DMS53 (cell line): ENCODE data around the gene PLET1.

Experiments
- DNase-seq: peaks from one replicate; lab custom pipeline; 2025; lab: John Stamatoyannopoulos, UW

Gene PLET1

GRCh38 chr11:112260490-112260889, at the start of gene PLET1:
Gene PLET1 (minus strand): TSS chr11:112260860. CDS start chr11:112260589, 271 bp downstream.
- DNase-seq = no peak

DNA sequence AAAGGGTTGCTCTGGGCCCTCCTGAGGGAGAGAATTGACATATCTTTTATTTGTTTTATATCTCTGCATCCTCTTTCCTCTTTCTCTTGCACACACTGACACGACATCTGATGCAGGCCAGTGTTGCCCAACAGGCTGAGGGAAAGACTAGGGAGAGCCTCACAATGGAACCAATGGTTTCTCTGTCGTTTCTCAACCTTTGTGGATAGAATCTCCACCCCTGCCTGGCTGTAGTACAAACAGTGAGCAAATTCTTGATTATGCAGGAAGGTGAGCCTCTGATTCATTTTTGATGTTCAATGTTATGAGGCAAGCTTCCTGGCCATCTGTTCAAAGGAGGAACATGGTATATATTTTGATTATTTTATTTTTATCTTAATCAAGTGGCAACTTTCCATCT, 49.8 kb upstream of the PLET1 start:
- DNase-seq = no peak

GRCh38 chr11:112308651-112309050, 48.0 kb upstream of the PLET1 start:
- no peak for DNase-seq

DNA sequence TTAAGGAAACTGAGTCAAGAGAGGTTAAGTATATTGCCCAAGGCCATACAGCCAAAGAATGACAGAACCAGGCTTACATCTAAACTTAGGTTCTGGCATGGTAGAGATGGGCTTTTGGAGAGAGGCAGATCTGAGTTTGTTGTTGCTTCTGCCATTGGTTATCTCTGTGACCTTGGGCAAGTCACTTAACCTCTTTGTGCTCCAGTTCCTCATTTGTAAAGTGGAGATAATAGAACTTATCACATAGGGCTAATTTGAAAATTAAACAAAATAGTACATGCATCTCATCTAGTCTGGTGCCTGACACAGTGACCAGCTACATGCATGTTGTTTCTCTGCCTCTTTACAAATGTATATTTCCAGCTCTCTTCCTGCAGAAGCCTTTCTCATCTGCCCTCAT, 47.0 kb upstream of the PLET1 start:
- no peak for DNase-seq

DNA sequence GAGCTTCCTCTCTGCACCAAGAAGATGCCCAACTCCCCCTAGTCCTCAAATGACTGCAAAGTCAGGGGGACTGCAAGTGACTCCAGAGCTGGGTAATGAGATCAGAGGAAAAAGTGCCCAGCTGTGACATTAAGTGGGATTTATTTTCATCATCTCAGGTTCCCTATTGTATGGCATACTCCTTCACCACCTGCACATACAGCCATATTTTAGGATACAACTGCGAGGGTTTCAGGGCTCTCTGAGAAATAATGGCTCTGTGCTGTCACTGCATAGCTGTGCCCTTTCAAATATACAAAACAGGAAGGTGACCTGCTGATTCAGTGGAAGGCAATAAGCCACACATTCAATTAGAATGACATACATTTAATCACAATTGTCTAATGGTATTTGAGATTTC, 45.6 kb upstream of the PLET1 start:
- DNase-seq = no peak

- no peak for DNase-seq
Observed at GRCh38 chr11:112304914-112305313, 44.3 kb upstream of the PLET1 start.

- DNase-seq = no peak
Observed at GRCh38 chr11:112303616-112304015, 43.0 kb upstream of the PLET1 start.

DNA sequence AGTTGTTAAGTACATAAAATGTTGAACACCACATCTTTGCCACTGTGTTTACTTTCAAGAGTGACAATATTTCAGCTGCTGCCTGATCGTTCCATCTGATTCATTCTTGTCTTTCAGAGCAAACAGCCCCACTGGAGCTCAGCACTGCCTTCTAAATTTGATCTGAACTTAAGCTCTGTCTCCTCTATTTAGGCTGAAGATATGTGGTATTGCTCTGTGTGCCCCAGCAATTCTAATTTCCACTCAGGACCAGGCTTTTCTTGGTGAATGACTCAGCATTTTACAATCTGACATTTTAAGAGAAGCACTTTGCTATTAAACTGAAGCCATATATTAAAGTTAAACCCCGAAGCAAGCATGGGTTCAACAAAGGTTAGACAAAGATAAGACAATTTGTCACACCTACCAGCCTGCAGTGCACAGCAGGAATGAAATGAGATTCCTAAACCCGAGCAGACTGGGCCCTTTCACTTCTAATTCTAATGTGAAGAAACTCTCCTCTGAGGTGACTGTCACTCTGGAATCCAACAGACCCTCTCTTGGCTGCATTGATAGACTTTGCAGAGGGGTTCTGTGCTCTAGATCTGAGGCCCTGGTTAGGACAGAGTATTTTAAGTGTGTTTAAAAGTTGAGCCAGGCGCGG, 41.7 kb upstream of the PLET1 start:
- peak; percentile 57 for DNase-seq

DNA sequence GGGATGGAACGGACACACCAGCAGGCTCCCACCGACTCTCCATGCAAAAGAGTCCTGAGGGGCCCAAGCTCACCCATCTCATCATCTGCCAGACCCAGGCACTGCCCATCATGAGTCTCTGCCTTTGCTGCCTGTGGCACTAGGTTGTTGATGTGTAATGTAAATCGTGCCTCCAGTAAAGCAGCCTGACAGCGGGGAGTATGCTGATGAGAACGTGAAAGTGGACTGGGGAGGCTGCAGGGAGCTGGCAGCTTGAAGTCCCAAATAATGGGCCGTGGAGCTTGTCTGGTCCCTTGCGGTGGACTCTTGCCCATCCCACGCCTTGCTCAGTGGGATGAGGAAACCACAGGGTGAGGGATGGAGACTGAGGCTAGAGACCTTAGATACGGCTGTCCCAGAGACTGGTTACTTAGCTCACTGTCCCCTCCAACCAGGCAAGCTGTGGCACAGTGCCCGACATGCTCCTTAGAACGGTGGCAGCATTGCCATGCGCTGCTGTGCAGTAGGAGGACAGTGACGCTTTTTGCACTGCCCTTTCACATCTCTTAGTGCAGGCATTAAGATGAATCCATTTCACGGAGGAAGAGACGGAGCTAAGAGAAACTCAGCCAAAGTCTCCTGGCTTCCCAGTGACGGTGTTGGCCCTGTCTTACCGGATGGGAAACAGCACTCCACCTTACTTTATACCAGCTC, 39.6 kb upstream of the PLET1 start:
- DNase-seq = no peak

- no peak for DNase-seq
Observed at GRCh38 chr11:112298535-112298934, 37.9 kb upstream of the PLET1 start.

DNA sequence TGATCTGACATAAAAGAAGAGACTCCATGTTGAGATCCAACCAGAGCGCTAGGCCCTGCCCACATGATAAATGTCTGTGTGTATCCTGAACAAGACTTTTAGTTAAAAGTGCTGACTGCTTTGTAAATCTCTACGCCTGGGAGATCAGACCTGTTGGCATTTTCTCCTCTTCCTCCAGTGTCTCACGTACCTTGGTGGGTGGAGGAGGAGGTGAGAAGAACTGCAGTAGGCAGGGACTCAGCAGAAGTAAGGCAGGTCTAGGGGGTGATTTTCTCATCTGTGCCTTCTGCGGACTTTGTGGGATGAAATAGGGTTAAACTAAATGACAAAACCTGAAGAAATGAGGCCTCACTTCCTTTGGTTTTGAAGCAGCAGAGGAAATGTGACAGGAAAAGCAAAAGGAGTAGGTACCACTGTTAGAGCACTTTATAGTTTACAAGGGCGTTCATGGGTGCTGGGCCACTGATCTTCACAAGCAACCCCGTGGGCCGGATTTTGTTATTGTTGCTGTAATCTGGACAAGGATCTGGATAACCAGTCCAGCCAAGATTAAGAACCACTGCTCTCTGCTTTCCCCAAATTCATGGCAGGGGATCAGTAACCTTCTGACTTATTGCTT, 36.7 kb upstream of the PLET1 start:
- DNase-seq = no peak

DNA sequence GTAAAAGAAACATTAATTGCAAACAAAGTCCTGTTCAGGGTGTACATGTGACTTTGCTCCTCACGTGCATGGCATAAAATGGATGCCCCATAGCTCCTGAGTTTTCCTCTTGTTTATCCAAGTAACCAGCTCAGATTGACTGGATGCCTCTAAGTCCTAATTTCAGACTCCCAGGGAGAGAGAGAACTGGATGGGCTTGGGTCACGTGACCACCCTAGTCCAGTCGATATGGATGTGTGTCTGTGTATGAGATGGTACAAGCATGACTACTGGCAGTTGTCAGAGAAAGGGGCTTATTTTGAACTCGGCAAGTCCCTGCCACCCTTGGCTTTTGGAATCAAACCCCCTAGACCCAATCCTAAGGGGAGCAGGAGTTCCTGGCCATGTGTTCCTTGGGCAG, 35.4 kb upstream of the PLET1 start:
- no peak for DNase-seq

- no peak for DNase-seq
Observed at GRCh38 chr11:112294688-112295340, 34.2 kb upstream of the PLET1 start.

DNA sequence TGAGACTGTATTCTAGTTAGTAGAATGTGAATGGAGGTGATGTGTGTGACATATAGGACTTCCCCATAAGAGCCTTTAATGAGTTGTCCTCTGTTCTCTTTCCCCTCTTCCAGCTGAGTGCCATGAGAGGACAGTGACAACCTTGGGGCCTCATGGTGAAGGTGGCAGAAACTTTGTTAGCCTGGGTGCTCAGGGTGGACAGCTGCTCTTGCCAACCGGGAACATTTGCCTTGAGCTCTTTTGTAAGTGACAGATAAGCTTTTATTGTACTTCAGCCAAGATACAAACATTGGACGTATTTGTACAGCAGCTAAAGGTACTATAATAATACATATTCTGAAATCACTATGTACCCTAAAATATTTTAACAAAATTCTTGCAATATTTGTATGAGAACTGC, 33.0 kb upstream of the PLET1 start:
- no peak for DNase-seq

- no peak for DNase-seq
Observed at GRCh38 chr11:112292785-112293407, 32.2 kb upstream of the PLET1 start.

- DNase-seq = no peak
Observed at GRCh38 chr11:112292188-112292587, 31.5 kb upstream of the PLET1 start.

GRCh38 chr11:112291191-112291590, 30.5 kb upstream of the PLET1 start:
- DNase-seq = no peak

DNA sequence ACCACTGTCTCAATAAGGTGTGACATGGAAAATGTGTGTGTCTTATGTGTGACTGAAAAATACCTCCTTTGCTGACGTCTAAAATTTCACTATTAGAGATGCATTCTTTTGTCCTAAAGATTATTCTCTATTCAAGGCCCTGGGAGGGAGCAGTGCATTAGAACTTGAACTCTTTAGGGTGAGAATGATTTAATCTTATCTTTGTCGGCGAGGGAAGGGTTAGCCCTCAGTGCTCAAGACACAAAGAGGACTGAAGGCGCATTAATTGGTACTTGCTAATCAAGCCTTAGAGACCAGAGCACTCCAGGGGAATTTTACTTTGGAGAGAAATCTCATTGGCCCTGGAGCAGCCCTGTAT, 29.8 kb upstream of the PLET1 start:
- no peak for DNase-seq

DNA sequence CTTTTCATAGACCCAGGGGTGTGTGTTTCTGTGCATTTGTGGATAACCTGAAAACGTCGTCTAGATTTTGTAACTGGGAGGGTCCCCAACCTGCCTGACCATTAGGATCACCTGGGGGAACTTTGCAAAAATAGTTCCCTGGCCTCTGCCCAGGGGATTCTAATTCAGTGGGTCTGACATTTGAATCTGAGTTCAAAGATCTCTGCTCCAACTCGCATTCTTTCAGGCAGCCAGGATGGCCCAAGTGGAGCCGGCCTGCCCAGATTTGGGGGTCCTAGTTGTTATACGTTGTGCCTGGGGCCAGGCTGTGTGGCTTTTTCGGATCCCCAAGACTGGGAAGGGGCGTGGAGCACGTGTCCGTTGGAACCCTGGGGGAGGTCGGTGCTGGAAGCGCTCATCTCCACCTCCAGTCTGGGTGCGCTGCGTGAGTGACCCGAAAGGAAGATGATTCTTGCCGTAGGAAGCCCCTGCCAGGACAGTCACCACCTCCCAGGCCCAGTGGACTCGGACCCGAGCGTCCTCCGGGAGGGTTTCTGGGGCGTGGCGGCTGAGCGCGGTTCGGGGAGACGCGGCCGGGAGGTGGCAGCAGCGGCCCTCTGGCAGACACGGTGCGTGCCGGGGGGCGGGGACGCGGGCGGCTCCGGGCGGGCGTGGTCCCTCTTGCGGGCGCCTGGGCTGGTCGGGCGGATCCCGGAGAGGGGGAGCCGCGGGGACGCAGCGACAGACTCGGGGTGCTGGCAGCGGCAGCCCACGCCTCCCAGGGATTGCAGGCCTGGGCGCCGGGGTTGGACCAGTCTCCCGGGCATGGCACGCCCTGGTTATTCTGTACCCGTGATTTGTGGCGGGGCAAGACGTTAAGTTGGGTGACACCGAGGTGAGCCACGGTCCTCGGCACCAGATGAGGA, 29.2 kb upstream of the PLET1 start:
- peak; percentile 73 for DNase-seq

DNA sequence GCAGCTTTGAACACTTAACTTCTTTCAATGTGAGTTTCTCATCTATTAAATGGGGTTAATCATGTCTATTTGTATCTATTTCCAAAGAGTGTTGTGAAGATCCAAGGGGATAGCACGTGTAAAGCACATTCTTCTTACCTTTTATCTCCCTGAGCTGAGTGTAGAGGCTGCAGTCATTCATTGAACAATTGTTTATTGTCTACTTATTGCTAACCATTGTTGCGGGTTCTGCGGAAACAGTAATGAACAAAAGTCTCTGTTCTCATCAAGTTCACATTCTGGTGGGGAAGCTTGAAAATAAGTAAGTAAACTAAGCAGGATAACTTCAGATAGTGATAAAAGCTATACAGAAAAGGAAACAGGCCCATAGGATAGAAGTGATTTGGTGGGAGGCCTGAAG, 27.4 kb upstream of the PLET1 start:
- DNase-seq = no peak

- DNase-seq = no peak
Observed at GRCh38 chr11:112285841-112286311, 25.2 kb upstream of the PLET1 start.
